Astrocyte of the spinal cord (primary cell): ENCODE measurements around the gene ADGRB3.

ENCODE experiments used
- DNase-seq: peaks from one replicate; pipeline ENCODE4 v3.0.0; 2011; ENCODE audit warnings: low read depth, low spot score
- H3K4me3 ChIP-seq: 2 replicates; pipeline ENCODE4 v1.5.1; 2011; ENCODE audit warnings: low read depth, mild to moderate bottlenecking, low read length, moderate library complexity
- CTCF ChIP-seq: IDR thresholded peaks from 2 replicates; pipeline ENCODE4 v1.5.1; 2012; ENCODE audit warnings: low read depth, mild to moderate bottlenecking, low read length, inconsistent platforms
- in situ Hi-C: cut with HindIII; loops from 2 replicates; pipeline ENCODE4 v1.10.0; 2017; ENCODE audit warnings: low sequenced_read_pairs

ADGRB3 gene

DNA sequence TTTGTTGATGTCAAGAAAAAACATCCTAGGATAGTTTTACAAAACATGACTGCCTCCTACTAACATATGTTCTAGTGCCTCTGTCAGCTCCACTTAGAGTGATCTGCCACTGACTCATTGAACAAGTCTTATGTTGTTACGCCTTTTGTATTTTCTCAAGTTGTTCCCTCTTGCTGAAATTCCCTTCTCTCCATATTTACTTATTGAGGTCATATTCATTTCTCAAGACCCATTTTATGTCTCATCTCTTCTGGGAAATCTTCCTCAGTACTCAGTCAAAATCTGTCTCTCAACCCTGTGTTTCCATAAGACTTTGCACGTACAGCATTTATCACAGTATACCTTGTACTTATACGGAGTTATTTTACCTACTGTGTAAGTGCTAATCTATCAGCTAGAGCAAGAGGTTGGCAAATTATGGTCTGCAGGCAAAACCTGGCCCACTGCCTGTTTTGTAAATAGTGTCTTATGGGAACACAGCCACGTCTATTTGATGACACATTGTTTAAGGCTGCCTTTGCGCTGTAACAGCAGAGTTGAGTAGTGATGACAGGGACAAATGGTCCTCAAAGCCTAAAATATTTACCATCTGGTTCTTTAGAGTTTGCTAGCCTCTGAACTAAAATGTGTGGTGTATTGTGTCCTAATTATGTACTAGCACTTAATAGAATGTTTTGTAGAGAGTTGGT, 83.4 kb downstream of the ADGRB3 start:
- no peak for TF ChIP-seq CTCF
- DNase-seq: peak; percentile 58
- H3K4me3 ChIP-seq: no peak overlapping the region
- in situ Hi-C loops: no loop called here

- in situ Hi-C loops: no loop called here
- TF ChIP-seq CTCF: no peak
- DNase-seq: no peak
- no peak overlapping the region for H3K4me3 ChIP-seq
Measured at GRCh38 chr6:68719761-68720160, 84.7 kb downstream of the ADGRB3 start.

DNA sequence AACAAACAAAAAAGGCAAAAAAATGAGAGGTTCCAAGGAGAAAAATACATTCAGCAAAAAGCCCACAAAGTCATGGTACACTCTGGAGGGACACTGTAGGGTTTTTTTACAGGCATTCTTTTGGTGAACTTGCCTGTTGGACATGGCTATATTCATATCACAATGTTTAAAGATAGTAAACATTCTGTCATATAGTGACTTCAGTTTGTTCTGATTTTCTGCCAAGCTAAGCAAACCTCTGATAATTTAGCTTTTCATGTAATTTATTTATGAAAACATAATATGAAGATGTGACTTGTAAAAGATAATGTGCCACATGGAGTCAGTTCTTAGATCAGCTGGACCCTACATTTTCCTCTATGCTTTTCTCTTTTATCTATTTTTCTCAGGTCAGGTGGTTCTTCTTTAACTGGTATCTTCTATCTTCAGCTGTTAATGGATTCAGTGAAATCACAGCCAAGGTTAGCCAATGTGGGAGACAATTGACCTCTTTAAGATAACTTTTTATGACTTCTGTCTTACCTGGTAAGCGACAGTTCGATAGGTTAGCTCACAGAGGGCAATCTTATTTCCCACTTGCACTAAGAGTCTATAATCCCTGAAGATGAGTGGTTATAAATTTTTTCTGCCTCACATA, 87.9 kb downstream of the ADGRB3 start:
- no peak for TF ChIP-seq CTCF
- in situ Hi-C loops: no loop called here
- DNase-seq: no peak
- H3K4me3 ChIP-seq: no peak overlapping the region

GRCh38 chr6:68724060-68724459, 89.0 kb downstream of the ADGRB3 start:
- TF ChIP-seq CTCF: no peak

DNA sequence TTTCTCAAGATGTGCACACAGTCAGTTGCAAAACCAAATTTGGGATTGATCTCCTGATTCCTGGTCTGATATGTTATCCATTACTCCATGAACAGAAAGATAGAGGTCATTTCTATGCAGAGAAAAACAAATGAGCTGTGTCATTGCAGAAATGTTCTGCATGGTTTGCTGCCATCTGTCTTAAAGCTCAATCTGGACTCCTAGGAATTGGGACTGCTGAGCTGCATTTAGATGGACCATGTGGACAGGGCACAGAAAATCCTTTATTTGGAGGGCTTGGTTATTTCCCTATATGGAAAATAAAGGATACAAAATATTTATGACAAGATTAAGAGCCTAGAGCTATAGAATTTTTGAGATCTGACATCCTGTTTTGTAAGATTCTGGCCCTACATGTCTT, 91.3 kb downstream of the ADGRB3 start:
- in situ Hi-C loops: no loop called here
- H3K4me3 ChIP-seq: no peak overlapping the region
- TF ChIP-seq CTCF: no peak
- DNase-seq: no peak

More at GRCh38 chr6:68724060-68724459, 89.0 kb downstream of the ADGRB3 start:
- H3K4me3 ChIP-seq: no peak overlapping the region
- DNase-seq: no peak
- in situ Hi-C loops: no loop called here

DNA sequence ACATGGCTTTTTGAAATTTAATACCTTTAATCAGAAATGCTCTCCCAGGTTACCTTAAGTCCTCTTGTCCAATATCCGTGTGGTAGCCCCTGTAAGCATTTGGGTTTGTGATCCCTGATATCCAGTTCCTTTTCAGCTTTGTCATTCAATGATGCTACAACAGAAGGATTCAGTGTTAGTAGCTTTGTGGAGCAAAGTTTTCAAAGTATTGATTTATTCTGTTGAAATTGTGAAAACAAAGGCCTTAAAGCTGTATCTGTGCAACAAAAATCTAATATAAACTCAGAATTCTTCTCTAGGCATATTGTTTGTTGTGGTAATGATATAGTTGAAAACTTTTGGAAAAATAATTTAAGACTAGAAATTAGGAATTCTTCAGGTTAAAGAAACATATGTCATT, 91.9 kb downstream of the ADGRB3 start:
- TF ChIP-seq CTCF: no peak
- no peak overlapping the region for H3K4me3 ChIP-seq
- no peak for DNase-seq
- in situ Hi-C loops: no loop called here
